ENCODE data around the gene SGMS1. TPM values are rescaled to one million over a fixed set of nuclear protein-coding genes. Genes with fewer than 3 reads are reported as not detected.

SGMS1 gene
- total RNA-seq, 1 experiment from 2014 or later = 20.4 TPM

DNA sequence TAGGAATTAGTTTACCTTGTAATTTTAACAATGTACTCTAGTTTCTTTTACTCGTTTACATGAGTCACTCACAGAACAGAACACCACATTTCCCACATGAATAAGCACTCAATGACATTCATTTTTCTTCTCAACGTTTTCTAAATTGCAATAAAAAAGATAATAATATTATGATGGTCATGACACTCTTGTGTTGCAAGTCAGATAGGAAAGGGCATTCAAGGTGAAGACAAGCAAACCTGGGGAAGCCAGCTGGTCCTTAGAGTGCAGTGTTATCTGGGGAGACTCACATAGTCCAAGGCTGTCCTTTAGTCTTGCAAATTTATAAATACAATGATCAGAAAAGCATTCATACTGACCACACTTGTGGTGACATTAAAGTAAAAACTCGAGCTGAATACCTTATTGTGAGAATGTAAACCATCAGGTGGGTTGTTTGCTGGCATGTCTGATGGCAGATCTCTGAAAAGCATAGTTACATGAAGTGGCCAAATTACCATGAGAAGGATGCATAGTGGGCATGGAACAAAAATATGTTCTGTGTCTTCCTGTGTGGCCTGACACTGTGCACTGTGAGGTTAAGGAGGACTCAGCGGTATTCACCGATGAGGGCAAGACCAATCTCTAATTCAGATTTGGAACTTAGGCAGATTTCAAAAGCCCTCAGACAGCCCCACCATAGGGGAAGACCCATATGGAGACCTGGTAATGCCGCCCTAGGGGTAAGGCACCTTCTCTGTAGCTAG, 213.5 kb downstream of the SGMS1 start:
- peaks cover 27 to 36% of the 10 kb centered on the region in 2 experiments for H3K4me1 Mint-ChIP-seq
- TF ChIP-seq CTCF (conservative IDR thresholded peaks at IDR 0.05) = no peak
- no peak overlapping the region for H2BK12ac ChIP-seq (ENCODE audit: insufficient read length, low read depth, low read length)
- no peak overlapping the region for H2BK120ac ChIP-seq (ENCODE audit: low read depth, low read length, poor library complexity, severe bottlenecking)
- no peak overlapping the region for H3K4me3 Mint-ChIP-seq
- no peaks in the 10 kb centered on the region; the same call in 1 of the 2 replicates for H3K27me3 ChIP-seq (ENCODE audit: insufficient read depth, low read length)
- H3K27me3 Mint-ChIP-seq (ENCODE audit: low read depth) = no peaks in the 10 kb centered on the region
- H3K79me1 ChIP-seq (ENCODE audit: insufficient read depth, low read depth, low read length, poor library complexity, severe bottlenecking) = peaks cover 4% of the 10 kb centered on the region
- H4K20me1 ChIP-seq (ENCODE audit: control insufficient read depth, insufficient read depth, insufficient read length) = no peaks in the 10 kb centered on the region
- H3K79me2 ChIP-seq (ENCODE audit: insufficient read depth, low read length) = no peaks in the 10 kb centered on the region; the same call in 1 of the 2 replicates
- no peak overlapping the region for H3K9ac ChIP-seq (ENCODE audit: extremely low read depth, insufficient read length, low read length)
- no peak overlapping the region for H4K5ac ChIP-seq (ENCODE audit: insufficient read length, low read depth, low read length)
- no peak overlapping the region for H3K14ac ChIP-seq (ENCODE audit: insufficient read depth, low read length)
- no peak overlapping the region for H4K91ac ChIP-seq (ENCODE audit: insufficient read length, low read depth, low read length)
- peak overlapping the region in 2 of 3 experiments; percentile 18 to 30; a peak in 1 of 7 replicates for H3K27ac Mint-ChIP-seq
- no CpG with 5 or more reads among the region's 6 CpGs for WGBS (ENCODE audit: extremely low coverage, insufficient read length, low lambda C conversion rate)
- peaks cover 0 to 5% of the 10 kb centered on the region in 2 experiments; a peak in 2 of 5 replicates for H3K9me3 Mint-ChIP-seq
- H2AFZ ChIP-seq (ENCODE audit: low read length) = no peak overlapping the region
- no peak overlapping the region for H3K4me2 ChIP-seq (ENCODE audit: insufficient read depth, insufficient read length, low read length)
- H3K23me2 ChIP-seq (ENCODE audit: insufficient read length, low read depth, low read length, poor library complexity, severe bottlenecking) = no peaks in the 10 kb centered on the region
- DNase-seq = no peak
- no peak overlapping the region for H2BK15ac ChIP-seq (ENCODE audit: low read depth, low read length)
- H3K4ac ChIP-seq (ENCODE audit: low read depth, low read length) = no peak overlapping the region
- H4K8ac ChIP-seq (replicated peaks; ENCODE audit: insufficient read length, low read depth, low read length) = no peak overlapping the region
- H3K18ac ChIP-seq (ENCODE audit: insufficient read length, low read depth, low read length) = no peak overlapping the region
- H2BK5ac ChIP-seq (ENCODE audit: insufficient read length, low read length) = no peak overlapping the region
- H3K36me3 Mint-ChIP-seq (ENCODE audit: insufficient read depth in 1 of 3, low read depth in 3 of 3) = peaks cover 2 to 10% (median 4%) of the 10 kb centered on the region in 3 experiments; a peak in 4 of 7 replicates
- H3K9me3 ChIP-seq (ENCODE audit: control insufficient read depth, low read depth, low read length) = no peaks in the 10 kb centered on the region
- H3K23ac ChIP-seq (ENCODE audit: insufficient read length, low read depth, low read length) = no peak overlapping the region
- no peak overlapping the region for H2BK20ac ChIP-seq (ENCODE audit: low read depth, low read length, poor library complexity, severe bottlenecking)
- no peak overlapping the region for H3K56ac ChIP-seq (ENCODE audit: insufficient read length, low read depth, low read length)
- no peak overlapping the region for H3K27ac ChIP-seq (ENCODE audit: insufficient read length, low read depth, low read length)
- no peak overlapping the region for H3T11ph ChIP-seq (ENCODE audit: low read length)
- no peak overlapping the region for H2AK5ac ChIP-seq (ENCODE audit: insufficient read length, low read length)
- H3K4me1 ChIP-seq (ENCODE audit: insufficient read depth, low read length) = peaks cover 9% of the 10 kb centered on the region
